HG02970 (cell line): ENCODE data around the gene PSME2.

Experiments
- ATAC-seq: cut with Tn5 transposase; IDR thresholded peaks from one replicate; pipeline ENCODE4 v1.9.1; 2021; ENCODE audit warnings: mild to moderate bottlenecking, moderate library complexity, moderate number of reproducible peaks; ENCODE audit not compliant: unreplicated experiment, low FRiP score

The PSME2 gene

GRCh38 chr14:24136684-24137528, 9.5 kb downstream of the PSME2 start:
- ATAC-seq: no peak

GRCh38 chr14:24135834-24136683, 10.4 kb downstream of the PSME2 start, which contains the start of gene PSME1:
TSS of gene PSME1 (plus strand) at chr14:24136194. CDS start at chr14:24136263, 69 bp downstream.
- ATAC-seq: peak; percentile 84

- no peak for ATAC-seq
Measured at GRCh38 chr14:24135584-24135833, 10.9 kb downstream of the PSME2 start.

- ATAC-seq: no peak
Measured at GRCh38 chr14:24133735-24134134, 12.7 kb downstream of the PSME2 start.

- no peak for ATAC-seq
Measured at GRCh38 chr14:24132976-24133375, 13.4 kb downstream of the PSME2 start.

- no peak for ATAC-seq
Measured at GRCh38 chr14:24132061-24132685, 14.2 kb downstream of the PSME2 start.

- ATAC-seq: no peak
Measured at GRCh38 chr14:24131549-24131966, 14.9 kb downstream of the PSME2 start.

GRCh38 chr14:24130717-24131548, 15.5 kb downstream of the PSME2 start:
- no peak for ATAC-seq

- no peak for ATAC-seq
Measured at GRCh38 chr14:24130380-24130716, 16.1 kb downstream of the PSME2 start, which contains the start of gene FITM1. TSS of gene FITM1 (plus strand) at chr14:24130659. CDS start at chr14:24131564, 905 bp downstream.

- ATAC-seq: no peak
Measured at GRCh38 chr14:24129410-24129998, 16.9 kb downstream of the PSME2 start.

GRCh38 chr14:24127673-24128072, 18.7 kb downstream of the PSME2 start:
- ATAC-seq: no peak

GRCh38 chr14:24126939-24127338, 19.5 kb downstream of the PSME2 start:
- no peak for ATAC-seq

GRCh38 chr14:24123424-24124417, 22.7 kb downstream of the PSME2 start:
- ATAC-seq: no peak

- ATAC-seq: no peak
Measured at GRCh38 chr14:24122898-24123297, 23.5 kb downstream of the PSME2 start.

GRCh38 chr14:24122416-24122815, 24.0 kb downstream of the PSME2 start:
- no peak for ATAC-seq

GRCh38 chr14:24121210-24121609, 25.2 kb downstream of the PSME2 start:
- ATAC-seq: no peak

GRCh38 chr14:24119691-24120090, 26.7 kb downstream of the PSME2 start:
- ATAC-seq: no peak

GRCh38 chr14:24117179-24117578, 29.2 kb downstream of the PSME2 start:
- no peak for ATAC-seq
